DMS 273 (cell line): ENCODE data around the gene SLC7A5.
A peak's percentile ranks its signal among the peaks of the same experiment; 100 is the strongest.
"Not testable (repeated sequence)": the region's sequence is repeated elsewhere in the genome, so short reads cannot be mapped to it uniquely, and the experiment has no call there.

Experiments
- DNase-seq: peaks from one replicate; lab custom pipeline; 2025; ENCODE audit not compliant: unreplicated experiment; lab: John Stamatoyannopoulos, UW

Gene SLC7A5

GRCh38 chr16:87824016-87824990 is 45.0 kb downstream of the SLC7A5 start:
- no peak for DNase-seq

DNA sequence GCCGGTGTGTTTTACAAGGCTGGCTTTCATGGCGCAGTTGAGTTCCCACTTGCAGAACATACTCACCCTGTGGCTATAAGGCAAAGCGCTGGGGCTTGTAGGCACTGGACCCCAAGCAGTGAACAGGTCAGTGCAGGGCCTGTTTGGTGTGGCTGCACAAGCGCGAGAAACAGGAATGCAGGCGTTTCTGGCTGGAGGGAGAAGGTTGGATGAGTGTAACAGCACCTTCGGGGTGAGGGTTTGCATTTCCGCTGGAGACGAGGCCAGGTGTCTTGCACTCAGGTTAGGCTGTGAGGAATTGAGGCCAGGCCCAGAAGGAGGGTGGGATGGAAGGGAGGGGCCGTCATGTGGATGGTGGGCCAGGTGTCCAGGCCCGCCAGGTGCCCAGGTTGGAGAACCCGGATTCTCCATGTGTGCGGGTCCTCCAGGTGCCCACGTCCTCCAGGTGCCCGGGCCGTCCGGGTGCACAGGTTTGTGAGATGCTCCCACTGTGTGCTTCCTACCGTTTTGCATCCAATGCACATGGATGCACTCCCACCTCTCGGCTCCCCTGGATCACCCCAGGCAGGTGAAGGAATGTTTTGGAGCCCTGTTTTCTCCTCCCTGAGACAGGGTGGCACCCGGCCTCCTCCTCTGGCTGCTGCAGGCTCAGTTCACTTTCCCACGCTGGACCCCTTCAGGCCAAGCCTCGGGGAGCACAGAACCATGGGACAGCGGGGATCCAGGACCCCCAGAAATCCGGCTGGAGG is 46.0 kb downstream of the SLC7A5 start:
- DNase-seq, result no peak

DNA sequence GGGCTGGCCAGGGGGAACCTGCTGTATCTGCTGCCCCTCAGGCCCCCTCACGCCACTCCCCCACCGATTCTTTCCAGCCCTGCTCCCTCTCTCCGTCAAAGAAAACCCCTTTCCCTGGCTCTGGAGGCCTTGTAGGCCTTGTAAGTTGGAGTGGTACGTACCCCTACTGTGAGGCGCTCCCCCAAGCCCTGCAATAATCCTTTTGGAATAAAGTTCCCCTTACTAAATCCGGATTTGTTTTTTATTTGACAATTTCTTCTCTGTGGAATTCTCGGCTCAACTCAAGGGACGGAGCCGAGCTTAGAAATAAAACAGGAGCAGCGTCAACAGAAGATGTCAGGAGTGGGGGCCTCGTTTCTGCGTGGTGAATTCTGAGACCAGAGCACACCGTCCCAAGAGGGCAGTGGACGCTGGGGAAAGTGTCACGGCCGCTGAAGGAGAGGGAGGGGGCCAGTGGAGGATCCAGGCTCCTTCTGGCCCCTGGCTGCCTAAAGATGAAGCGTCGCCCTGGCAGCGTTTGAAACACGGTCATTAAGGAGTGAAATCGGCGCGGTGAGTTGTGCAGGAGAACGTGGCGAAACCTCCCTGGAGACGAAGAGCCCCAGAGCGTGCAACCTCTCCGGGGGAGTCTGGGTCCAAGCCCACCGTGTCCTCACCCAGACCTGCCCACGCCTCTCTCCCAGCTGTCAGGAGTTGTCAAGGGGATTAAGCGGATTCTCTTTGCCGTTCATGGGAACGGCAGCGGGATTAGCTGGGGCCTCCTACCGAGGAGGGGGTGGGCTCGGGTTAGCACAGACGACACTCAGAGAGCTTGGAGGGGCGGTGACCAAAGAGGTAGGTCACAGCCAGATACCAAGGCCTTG is 47.0 kb downstream of the SLC7A5 start:
- no peak for DNase-seq

- no peak for DNase-seq
Measured at GRCh38 chr16:87821376-87822107, 47.8 kb downstream of the SLC7A5 start.

- DNase-seq, result no peak
Measured at GRCh38 chr16:87819983-87820382, 49.3 kb downstream of the SLC7A5 start.

DNA sequence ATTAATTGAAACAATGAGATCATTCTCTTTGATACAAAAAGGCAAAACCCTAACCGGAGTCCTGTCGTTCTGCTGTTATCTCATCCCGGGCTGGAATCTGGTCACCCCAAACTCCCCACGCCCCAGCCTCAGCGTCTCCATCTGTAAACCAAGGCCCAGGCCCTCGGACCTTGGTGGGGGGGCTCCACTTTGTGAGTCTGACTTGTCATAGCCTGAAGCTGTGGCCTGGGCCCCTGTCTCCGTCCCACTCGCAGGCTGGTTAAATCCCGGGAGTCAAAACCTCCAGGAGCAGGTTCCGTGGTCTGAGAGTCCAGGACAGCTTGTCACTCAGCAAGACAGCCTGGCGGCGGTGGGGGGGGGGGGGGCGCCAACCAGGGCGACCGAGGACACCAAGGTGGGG is 50.0 kb downstream of the SLC7A5 start:
- no peak for DNase-seq

DNA sequence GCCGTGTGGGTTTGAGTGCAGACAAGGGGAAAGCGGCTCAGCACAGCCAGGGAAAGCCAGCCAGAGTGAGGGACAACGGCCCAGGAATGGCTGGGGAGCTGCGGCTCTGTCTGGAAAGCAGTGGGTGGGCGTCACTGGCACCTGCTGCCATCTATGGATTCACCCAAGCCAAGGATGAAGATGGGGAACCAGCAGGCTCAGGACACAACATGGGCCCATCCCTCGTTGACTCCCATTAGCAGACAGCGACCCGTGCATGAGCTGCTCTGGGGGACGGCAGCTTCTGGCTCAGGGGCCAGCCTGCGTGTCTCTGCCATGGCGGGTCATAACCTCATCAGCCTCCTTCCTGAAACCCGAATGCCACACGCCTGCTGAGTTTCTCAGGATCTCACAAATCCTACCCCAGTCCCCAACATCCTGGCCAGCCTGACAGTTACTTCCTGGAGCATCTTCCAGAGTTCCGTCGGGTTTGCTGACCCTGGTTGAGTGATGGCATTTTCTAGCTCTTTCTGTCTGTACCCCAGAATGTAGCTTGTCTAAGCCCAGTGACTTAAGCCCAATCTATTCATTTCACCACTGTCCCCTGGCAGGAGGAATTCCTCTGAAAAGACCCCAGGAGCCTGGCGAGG is 50.7 kb downstream of the SLC7A5 start:
- no peak for DNase-seq

DNA sequence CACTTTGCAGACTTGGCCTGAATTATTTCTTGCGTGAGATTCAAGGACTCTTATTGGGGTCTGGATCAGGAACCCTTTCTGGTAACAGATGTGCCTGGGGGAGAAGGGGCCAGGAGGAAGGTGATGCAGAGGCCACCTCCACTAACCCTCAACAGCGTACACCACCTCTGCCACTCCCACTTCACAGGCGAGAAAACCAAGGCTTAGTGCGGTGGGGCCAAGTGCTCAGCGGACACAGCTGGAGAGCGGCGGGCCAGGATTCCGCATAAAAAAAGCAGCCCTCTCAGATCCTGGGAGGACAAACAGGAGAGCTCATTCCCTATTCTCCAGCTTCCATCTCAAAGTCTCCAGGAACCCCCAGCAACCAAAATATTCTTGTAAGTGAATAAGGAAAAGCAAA is 51.4 kb downstream of the SLC7A5 start:
- no peak for DNase-seq

- not testable (repeated sequence) for DNase-seq
Measured at GRCh38 chr16:87817370-87817769, 51.9 kb downstream of the SLC7A5 start.

- no peak for DNase-seq
Measured at GRCh38 chr16:87816507-87817100, 52.7 kb downstream of the SLC7A5 start.

DNA sequence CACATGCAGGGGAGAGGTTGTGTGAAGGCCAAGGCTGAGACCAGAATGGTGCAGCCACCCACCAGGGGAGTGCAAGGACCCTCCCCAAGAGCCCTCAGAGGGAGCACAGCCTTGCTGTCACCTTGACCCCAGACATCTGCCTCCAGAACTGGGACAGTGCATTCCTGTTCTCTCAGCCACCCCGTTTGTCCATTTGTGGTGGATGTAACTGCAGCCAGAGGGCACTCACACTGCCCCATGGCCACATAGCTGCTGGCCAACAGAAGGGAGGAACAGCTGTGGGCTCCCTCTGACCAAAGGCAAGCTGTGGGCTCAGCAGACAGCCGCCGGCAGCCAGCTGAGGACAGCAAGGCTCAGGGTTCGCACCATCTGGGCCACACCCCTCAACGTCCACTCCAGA is 53.7 kb downstream of the SLC7A5 start:
- no peak for DNase-seq

DNA sequence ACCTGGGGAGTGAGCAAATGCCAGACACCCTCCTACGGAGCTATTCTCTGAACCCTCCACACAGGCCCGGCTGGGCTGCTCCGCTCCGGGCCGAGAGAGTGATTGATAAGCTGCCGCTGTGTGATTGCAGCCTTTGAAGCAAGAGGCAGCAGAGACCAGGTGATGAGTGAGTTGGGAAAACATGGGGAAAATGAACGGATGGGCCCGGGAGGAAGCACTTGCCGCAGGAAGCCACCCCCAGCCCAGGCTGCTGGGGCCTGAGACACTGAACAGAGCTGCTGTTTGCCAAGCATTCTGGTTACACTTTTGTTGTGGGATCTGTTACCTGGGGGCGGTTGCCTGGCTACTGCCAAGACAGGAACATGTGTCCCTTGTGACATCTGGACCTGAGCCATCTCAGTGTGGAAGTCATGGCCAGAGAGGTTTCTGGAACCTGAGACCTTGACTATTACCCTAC is 57.1 kb downstream of the SLC7A5 start:
- peak; percentile 29 for DNase-seq

DNA sequence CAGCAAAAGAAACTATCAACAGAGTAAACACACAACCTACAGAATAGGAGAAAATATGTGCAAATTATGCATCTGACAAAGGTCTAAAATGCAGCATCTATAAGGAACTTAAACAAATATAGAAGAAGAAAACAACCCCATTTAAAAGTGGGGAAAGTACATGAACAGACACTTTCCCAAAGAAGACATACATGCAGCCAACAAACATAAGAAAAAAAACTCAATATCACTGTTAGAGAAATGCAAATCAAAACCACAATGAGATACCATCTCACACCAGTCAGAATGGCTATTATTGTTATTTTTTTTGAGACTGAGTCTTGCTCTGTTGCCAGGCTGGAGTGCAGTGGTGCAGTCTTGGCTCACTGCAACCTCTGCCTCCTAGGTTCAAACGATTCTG is 57.9 kb downstream of the SLC7A5 start:
- DNase-seq, result not testable (repeated sequence)

- DNase-seq, result peak; percentile 30
Measured at GRCh38 chr16:87809150-87809902, 60.0 kb downstream of the SLC7A5 start.

- no peak for DNase-seq
Measured at GRCh38 chr16:87808108-87808507, 61.2 kb downstream of the SLC7A5 start.

GRCh38 chr16:87806641-87807546 is 62.4 kb downstream of the SLC7A5 start:
- peak; percentile 90 for DNase-seq

- peak; percentile 61 for DNase-seq
Measured at GRCh38 chr16:87806261-87806640, 63.1 kb downstream of the SLC7A5 start.

GRCh38 chr16:87803385-87803784 is 65.9 kb downstream of the SLC7A5 start:
- no peak for DNase-seq
